ENCODE measurements around the gene ALKBH1.
A peak's percentile ranks its signal among the peaks of the same experiment; 100 is the strongest.

Gene ALKBH1

DNA sequence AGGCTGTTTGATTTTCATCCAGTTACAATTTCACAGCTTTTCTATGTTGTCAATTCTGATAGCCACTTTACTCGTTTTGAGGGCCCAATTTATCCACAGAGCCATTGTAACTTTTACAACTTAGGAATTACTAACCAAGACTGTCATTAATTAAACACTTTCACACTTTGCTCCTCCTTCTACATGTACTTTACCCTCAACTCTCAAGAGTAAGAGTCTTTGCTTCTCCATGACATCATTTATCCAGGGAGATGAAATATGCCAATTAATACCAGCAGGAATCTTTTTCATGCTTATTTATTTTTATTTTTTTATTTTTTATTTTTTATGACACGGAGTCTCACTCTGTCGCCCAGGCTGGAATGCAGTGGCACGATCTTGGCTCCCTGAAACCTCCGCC, 13.6 kb upstream of the ALKBH1 start:
- no peak for TF ChIP-seq FOXP2 (optimal IDR thresholded peaks at IDR 0.05; ENCODE audit: borderline replicate concordance, extremely low read depth, extremely low read length, insufficient read depth)
- TF ChIP-seq, protein P1, sequence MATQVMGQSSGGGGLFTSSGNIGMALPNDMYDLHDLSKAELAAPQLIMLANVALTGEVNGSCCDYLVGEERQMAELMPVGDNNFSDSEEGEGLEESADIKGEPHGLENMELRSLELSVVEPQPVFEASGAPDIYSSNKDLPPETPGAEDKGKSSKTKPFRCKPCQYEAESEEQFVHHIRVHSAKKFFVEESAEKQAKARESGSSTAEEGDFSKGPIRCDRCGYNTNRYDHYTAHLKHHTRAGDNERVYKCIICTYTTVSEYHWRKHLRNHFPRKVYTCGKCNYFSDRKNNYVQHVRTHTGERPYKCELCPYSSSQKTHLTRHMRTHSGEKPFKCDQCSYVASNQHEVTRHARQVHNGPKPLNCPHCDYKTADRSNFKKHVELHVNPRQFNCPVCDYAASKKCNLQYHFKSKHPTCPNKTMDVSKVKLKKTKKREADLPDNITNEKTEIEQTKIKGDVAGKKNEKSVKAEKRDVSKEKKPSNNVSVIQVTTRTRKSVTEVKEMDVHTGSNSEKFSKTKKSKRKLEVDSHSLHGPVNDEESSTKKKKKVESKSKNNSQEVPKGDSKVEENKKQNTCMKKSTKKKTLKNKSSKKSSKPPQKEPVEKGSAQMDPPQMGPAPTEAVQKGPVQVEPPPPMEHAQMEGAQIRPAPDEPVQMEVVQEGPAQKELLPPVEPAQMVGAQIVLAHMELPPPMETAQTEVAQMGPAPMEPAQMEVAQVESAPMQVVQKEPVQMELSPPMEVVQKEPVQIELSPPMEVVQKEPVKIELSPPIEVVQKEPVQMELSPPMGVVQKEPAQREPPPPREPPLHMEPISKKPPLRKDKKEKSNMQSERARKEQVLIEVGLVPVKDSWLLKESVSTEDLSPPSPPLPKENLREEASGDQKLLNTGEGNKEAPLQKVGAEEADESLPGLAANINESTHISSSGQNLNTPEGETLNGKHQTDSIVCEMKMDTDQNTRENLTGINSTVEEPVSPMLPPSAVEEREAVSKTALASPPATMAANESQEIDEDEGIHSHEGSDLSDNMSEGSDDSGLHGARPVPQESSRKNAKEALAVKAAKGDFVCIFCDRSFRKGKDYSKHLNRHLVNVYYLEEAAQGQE (IDR thresholded peaks at IDR 0.05; ENCODE audit: insufficient read depth in 1 of 2, low read depth in 2 of 2, low read length in 2 of 2), result no peak
- no peak for TF ChIP-seq TAF1 (IDR thresholded peaks at IDR 0.05; ENCODE audit: borderline replicate concordance, insufficient read depth, low read length)
- no peak for TF ChIP-seq SIN3A (IDR thresholded peaks at IDR 0.05; ENCODE audit: borderline replicate concordance, insufficient read depth, low read length)
- TF ChIP-seq POLR2AphosphoS5 (IDR thresholded peaks at IDR 0.05; ENCODE audit: low read depth, low read length), result no peak

DNA sequence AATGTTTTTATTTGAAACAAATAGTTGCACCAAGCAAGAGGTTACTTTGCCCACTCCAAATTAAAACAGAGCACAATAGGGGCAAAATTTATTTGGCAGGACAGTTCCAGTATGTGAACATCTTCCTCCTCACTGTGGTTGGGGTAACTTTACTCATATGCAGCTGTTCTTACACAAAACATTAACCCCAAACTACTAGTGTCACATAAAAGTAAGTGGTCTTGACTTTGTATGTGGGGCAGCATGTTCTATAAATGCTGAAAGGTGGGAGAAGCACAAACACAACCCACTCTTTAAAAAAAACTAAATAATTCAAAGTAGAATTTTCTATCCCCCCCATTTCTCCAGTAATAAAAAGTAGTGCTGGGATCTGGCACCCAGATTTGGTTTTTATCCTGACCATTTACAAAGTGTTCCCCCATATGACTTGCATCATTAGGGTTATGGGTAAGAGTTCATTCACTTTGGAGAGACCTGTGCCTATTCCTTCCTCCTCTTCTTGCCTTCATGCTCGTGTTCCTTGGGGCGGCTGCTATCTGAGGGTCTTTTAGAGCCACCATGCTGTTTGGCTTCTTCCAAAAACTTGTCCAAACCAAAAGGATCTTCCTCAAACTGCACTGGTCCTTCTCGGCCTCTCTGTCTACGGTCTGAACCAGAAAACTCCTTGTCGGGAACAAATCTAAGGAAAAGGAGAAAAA, 9.9 kb upstream of the ALKBH1 start:
- TF ChIP-seq, protein P1 (IDR thresholded peaks at IDR 0.05; ENCODE audit: insufficient read depth in 1 of 2, low read depth in 2 of 2, low read length in 2 of 2), result no peak
- TF ChIP-seq SIN3A (IDR thresholded peaks at IDR 0.05; ENCODE audit: borderline replicate concordance, insufficient read depth, low read length) (no peak), POLR2AphosphoS5 (IDR thresholded peaks at IDR 0.05; ENCODE audit: low read depth, low read length) (peak; percentile 36; the same call in 1 of the 2 replicates), TAF1 (IDR thresholded peaks at IDR 0.05; ENCODE audit: borderline replicate concordance, insufficient read depth, low read length) (no peak), FOXP2 (optimal IDR thresholded peaks at IDR 0.05; ENCODE audit: borderline replicate concordance, extremely low read depth, extremely low read length, insufficient read depth) (no peak)

DNA sequence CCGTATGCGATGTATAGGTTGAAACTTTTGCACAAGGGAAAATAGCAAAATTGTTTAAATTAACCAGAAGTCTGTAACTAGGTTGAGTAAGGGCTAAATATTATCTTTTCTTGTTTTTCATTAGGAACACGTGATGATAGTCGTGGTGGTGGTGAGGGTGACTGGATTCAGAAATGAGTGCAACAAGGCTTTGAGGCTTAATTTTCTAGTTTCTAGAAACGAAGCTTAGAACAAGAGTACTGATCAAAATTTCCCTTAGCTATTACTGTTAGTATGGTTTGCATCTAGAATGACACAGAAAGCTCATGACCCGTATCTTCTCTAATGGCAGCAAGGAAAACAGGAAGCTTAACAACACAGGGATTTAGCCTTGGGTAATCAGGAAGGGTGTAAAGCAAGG, 7.1 kb upstream of the ALKBH1 start:
- TF ChIP-seq TAF1 (IDR thresholded peaks at IDR 0.05; ENCODE audit: borderline replicate concordance, insufficient read depth, low read length), result no peak
- TF ChIP-seq FOXP2 (optimal IDR thresholded peaks at IDR 0.05; ENCODE audit: borderline replicate concordance, extremely low read depth, extremely low read length, insufficient read depth), result no peak
- TF ChIP-seq POLR2AphosphoS5 (IDR thresholded peaks at IDR 0.05; ENCODE audit: low read depth, low read length), result no peak
- TF ChIP-seq SIN3A (IDR thresholded peaks at IDR 0.05; ENCODE audit: borderline replicate concordance, insufficient read depth, low read length), result no peak
- TF ChIP-seq, protein P1 (IDR thresholded peaks at IDR 0.05; ENCODE audit: insufficient read depth in 1 of 2, low read depth in 2 of 2, low read length in 2 of 2), result no peak

DNA sequence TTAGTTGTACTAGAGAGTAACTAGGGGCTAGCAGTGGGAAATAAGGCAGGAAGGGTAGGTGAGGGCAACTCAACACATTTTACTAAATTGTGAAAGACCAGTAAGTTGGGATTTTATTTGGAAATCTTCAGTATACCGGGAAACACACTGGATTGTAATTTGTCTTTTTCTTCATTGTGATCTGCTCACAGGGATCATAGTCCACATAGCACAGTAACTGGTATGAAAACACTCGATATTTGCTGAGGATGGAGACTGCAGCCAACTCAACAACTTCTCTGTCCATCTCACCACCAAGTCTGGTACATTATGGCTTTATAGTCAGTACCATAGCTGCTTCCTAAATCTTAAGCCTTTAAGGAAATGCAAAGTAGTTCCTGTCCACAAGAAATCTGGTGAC, 2.5 kb upstream of the ALKBH1 start:
- TF ChIP-seq, protein P1 (IDR thresholded peaks at IDR 0.05; ENCODE audit: insufficient read depth in 1 of 2, low read depth in 2 of 2, low read length in 2 of 2), result no peak
- TF ChIP-seq POLR2AphosphoS5 (IDR thresholded peaks at IDR 0.05; ENCODE audit: low read depth, low read length) (no peak), SIN3A (IDR thresholded peaks at IDR 0.05; ENCODE audit: borderline replicate concordance, insufficient read depth, low read length) (no peak), TAF1 (IDR thresholded peaks at IDR 0.05; ENCODE audit: borderline replicate concordance, insufficient read depth, low read length) (no peak), FOXP2 (optimal IDR thresholded peaks at IDR 0.05; ENCODE audit: borderline replicate concordance, extremely low read depth, extremely low read length, insufficient read depth) (no peak)

All from PFSK-1 (cell line).